ENCODE data around the gene FAT1.

- TF ChIP-seq POLR2A (IDR thresholded peaks at IDR 0.05) = no peak
- TF ChIP-seq CTCF (IDR thresholded peaks at IDR 0.05) = no peak
These were observed 166.2 kb downstream of the FAT1 start for GRCh38 chr4:186557486-186557885.

All from testis (tissue), 2 donors.